ENCODE measurements around the gene SAXO2. TPM values are rescaled to one million over a fixed set of nuclear protein-coding genes. Genes with fewer than 3 reads are reported as not detected.
"Not testable (repeated sequence)": the region's sequence is repeated elsewhere in the genome, so short reads cannot be mapped to it uniquely, and the experiment has no call there.

Gene SAXO2
- total RNA-seq, 2 experiments from 2014 or later: not detected

- Mint-ChIP-seq H3K4me3 (peak overlapping the region; percentile 93), H3K27ac (peak overlapping the region; percentile 88), H3K36me3 (peaks cover 26% of the 10 kb centered on the region), H3K4me1 (peaks cover 29% of the 10 kb centered on the region)
- CTCF ChIA-PET; H3K9me3 Mint-ChIP-seq (ENCODE audit: low read depth); H3K27me3 Mint-ChIP-seq: not testable (repeated sequence)
- ATAC-seq (peak; percentile 25), DNase-seq (peak; percentile 68)
Measured at GRCh38 chr15:82261566-82262421, 824 bp upstream of the SAXO2 start.

- no peak for ATAC-seq
- Mint-ChIP-seq H3K27me3 (no peaks in the 10 kb centered on the region), H3K4me1 (peaks cover 29% of the 10 kb centered on the region), H3K27ac (peak overlapping the region; percentile 32), H3K4me3 (peak overlapping the region; percentile 93), H3K36me3 (peaks cover 16% of the 10 kb centered on the region), H3K9me3 (ENCODE audit: low read depth) (no peaks in the 10 kb centered on the region)
- CTCF ChIA-PET: no interaction called here
- no peak for DNase-seq
Measured at GRCh38 chr15:82263350-82263749, 732 bp downstream of the SAXO2 start.

- not testable (repeated sequence) for H3K27ac Mint-ChIP-seq; ATAC-seq; H3K4me3 Mint-ChIP-seq; DNase-seq; H3K36me3 Mint-ChIP-seq; H3K9me3 Mint-ChIP-seq (ENCODE audit: low read depth); H3K4me1 Mint-ChIP-seq; H3K27me3 Mint-ChIP-seq
- CTCF ChIA-PET: interaction anchor here (1.0 to 1.2 kb wide), 2 partner anchors 160 to 264 kb away, joined by 3 read pairs; no protein-coding TSS in a partner anchor
Measured at GRCh38 chr15:82267137-82267536, 4.5 kb downstream of the SAXO2 start.

- DNase-seq; H3K9me3 Mint-ChIP-seq (ENCODE audit: low read depth); H3K27me3 Mint-ChIP-seq; H3K27ac Mint-ChIP-seq; H3K4me3 Mint-ChIP-seq; H3K36me3 Mint-ChIP-seq; H3K4me1 Mint-ChIP-seq: not testable (repeated sequence)
- CTCF ChIA-PET: interaction anchor here (1.2 kb wide), 1 partner anchor 262 kb away, joined by 3 read pairs; no protein-coding TSS in a partner anchor
- ATAC-seq: peak; percentile 16
Measured at GRCh38 chr15:82268454-82268853, 5.8 kb downstream of the SAXO2 start.

GRCh38 chr15:82272154-82272553 is 9.5 kb downstream of the SAXO2 start:
- Mint-ChIP-seq H3K4me3 (no peak overlapping the region), H3K4me1 (no peaks in the 10 kb centered on the region), H3K27me3 (peaks cover 25% of the 10 kb centered on the region), H3K36me3 (peaks cover 3% of the 10 kb centered on the region), H3K9me3 (ENCODE audit: low read depth) (no peaks in the 10 kb centered on the region), H3K27ac (no peak overlapping the region)
- no peak for DNase-seq
- ATAC-seq: no peak
- CTCF ChIA-PET: no interaction called here

GRCh38 chr15:82275410-82275809 is 12.8 kb downstream of the SAXO2 start:
- ATAC-seq (no peak), DNase-seq (no peak)
- CTCF ChIA-PET: no interaction called here
- no peaks in the 10 kb centered on the region for H3K4me1 Mint-ChIP-seq
- peaks cover 40% of the 10 kb centered on the region for H3K27me3 Mint-ChIP-seq
- H3K4me3 Mint-ChIP-seq: no peak overlapping the region
- no peaks in the 10 kb centered on the region for H3K9me3 Mint-ChIP-seq (ENCODE audit: low read depth)
- no peak overlapping the region for H3K27ac Mint-ChIP-seq
- H3K36me3 Mint-ChIP-seq: peaks cover 3% of the 10 kb centered on the region

GRCh38 chr15:82281276-82281675 is 18.7 kb downstream of the SAXO2 start:
- peaks cover 26% of the 10 kb centered on the region for H3K27me3 Mint-ChIP-seq
- H3K27ac Mint-ChIP-seq; CTCF ChIA-PET; H3K36me3 Mint-ChIP-seq; H3K4me3 Mint-ChIP-seq; H3K9me3 Mint-ChIP-seq (ENCODE audit: low read depth); ATAC-seq; DNase-seq: not testable (repeated sequence)
- H3K4me1 Mint-ChIP-seq: peaks cover 12% of the 10 kb centered on the region

- Mint-ChIP-seq H3K4me1 (peaks cover 23% of the 10 kb centered on the region), H3K27me3 (peaks cover 23% of the 10 kb centered on the region)
- not testable (repeated sequence) for H3K36me3 Mint-ChIP-seq; H3K9me3 Mint-ChIP-seq (ENCODE audit: low read depth); H3K4me3 Mint-ChIP-seq; DNase-seq; ATAC-seq; H3K27ac Mint-ChIP-seq
- CTCF ChIA-PET: interaction anchor here (0.6 kb wide), 1 partner anchor 15 kb away, joined by 3 read pairs; no protein-coding TSS in a partner anchor
Measured at GRCh38 chr15:82282386-82282785, 19.8 kb downstream of the SAXO2 start.

- CTCF ChIA-PET, ATAC-seq, H3K36me3 Mint-ChIP-seq: not testable (repeated sequence)
Measured at GRCh38 chr15:82284381-82284780, 21.8 kb downstream of the SAXO2 start.

GRCh38 chr15:82286475-82286874 is 23.9 kb downstream of the SAXO2 start:
- H3K4me3 Mint-ChIP-seq; H3K36me3 Mint-ChIP-seq; H3K9me3 Mint-ChIP-seq (ENCODE audit: low read depth); DNase-seq; CTCF ChIA-PET: not testable (repeated sequence)
- ATAC-seq: peak; percentile 60
- peaks cover 22% of the 10 kb centered on the region for H3K27me3 Mint-ChIP-seq
- peak overlapping the region; percentile 4 for H3K27ac Mint-ChIP-seq
- H3K4me1 Mint-ChIP-seq: peaks cover 33% of the 10 kb centered on the region

More at GRCh38 chr15:82284381-82284780, 21.8 kb downstream of the SAXO2 start:
- H3K4me1 Mint-ChIP-seq: peaks cover 27% of the 10 kb centered on the region
- not testable (repeated sequence) for H3K9me3 Mint-ChIP-seq (ENCODE audit: low read depth); H3K27ac Mint-ChIP-seq; H3K4me3 Mint-ChIP-seq; DNase-seq
- H3K27me3 Mint-ChIP-seq: peaks cover 19% of the 10 kb centered on the region

GRCh38 chr15:82288202-82288601 is 25.6 kb downstream of the SAXO2 start:
- CTCF ChIA-PET; DNase-seq; ATAC-seq; H3K4me3 Mint-ChIP-seq; H3K36me3 Mint-ChIP-seq; H3K27ac Mint-ChIP-seq; H3K9me3 Mint-ChIP-seq (ENCODE audit: low read depth): not testable (repeated sequence)
- Mint-ChIP-seq H3K27me3 (peaks cover 17% of the 10 kb centered on the region), H3K4me1 (peaks cover 36% of the 10 kb centered on the region)

GRCh38 chr15:82292271-82292670 is 29.7 kb downstream of the SAXO2 start:
- H3K4me1 Mint-ChIP-seq: peaks cover 18% of the 10 kb centered on the region
- peaks cover 16% of the 10 kb centered on the region for H3K27me3 Mint-ChIP-seq
- H3K36me3 Mint-ChIP-seq: peaks cover 2% of the 10 kb centered on the region
- no peak overlapping the region for H3K27ac Mint-ChIP-seq
- DNase-seq: no peak
- ATAC-seq: no peak
- CTCF ChIA-PET: no interaction called here
- H3K4me3 Mint-ChIP-seq: no peak overlapping the region
- H3K9me3 Mint-ChIP-seq (ENCODE audit: low read depth): no peaks in the 10 kb centered on the region

GRCh38 chr15:82294061-82294690 is 31.6 kb downstream of the SAXO2 start:
- H3K9me3 Mint-ChIP-seq (ENCODE audit: low read depth): no peaks in the 10 kb centered on the region
- H3K4me1 Mint-ChIP-seq: peaks cover 29% of the 10 kb centered on the region
- H3K27ac Mint-ChIP-seq: no peak overlapping the region
- DNase-seq: no peak
- no peak for ATAC-seq
- CTCF ChIA-PET: no interaction called here
- H3K27me3 Mint-ChIP-seq: peaks cover 9% of the 10 kb centered on the region
- H3K36me3 Mint-ChIP-seq: no peaks in the 10 kb centered on the region
- H3K4me3 Mint-ChIP-seq: no peak overlapping the region

GRCh38 chr15:82297546-82297945 is 34.9 kb downstream of the SAXO2 start:
- Mint-ChIP-seq H3K9me3 (ENCODE audit: low read depth) (no peaks in the 10 kb centered on the region), H3K27me3 (no peaks in the 10 kb centered on the region), H3K36me3 (no peaks in the 10 kb centered on the region), H3K27ac (no peak overlapping the region), H3K4me3 (no peak overlapping the region), H3K4me1 (peaks cover 20% of the 10 kb centered on the region)
- no peak for DNase-seq
- CTCF ChIA-PET: interaction anchor here (1.0 kb wide), 1 partner anchor 16 kb away, joined by 3 read pairs; no protein-coding TSS in a partner anchor
- ATAC-seq: no peak

Measured in activated CD8-positive, alpha-beta memory T cell treated with anti-CD3 and anti-CD28 coated beads, Interleukin-2, amount 10 ng/mL, durations not matched to agents 7 days and 5 days (primary cell).